ENCODE data around the gene TPRA1. TPM values are rescaled to one million over a fixed set of nuclear protein-coding genes. Genes with fewer than 3 reads are reported as not detected.
"Not testable (repeated sequence)": the region's sequence is repeated elsewhere in the genome, so short reads cannot be mapped to it uniquely, and the experiment has no call there.

The TPRA1 gene
- total RNA-seq, 1 experiment from 2014 or later, result 41.0 TPM

- DNase-seq (ENCODE audit: low read depth), result no peak
These were observed 26.5 kb upstream of the TPRA1 start for GRCh38 chr3:127616836-127617605.

- no peak for DNase-seq (ENCODE audit: low read depth)
These were observed 25.2 kb upstream of the TPRA1 start for GRCh38 chr3:127615631-127616305.

GRCh38 chr3:127614928-127615589 lies 24.5 kb upstream of the TPRA1 start:
- no peak for DNase-seq (ENCODE audit: low read depth)

- DNase-seq (ENCODE audit: low read depth), result peak; percentile 61
These were observed 22.9 kb upstream of the TPRA1 start for GRCh38 chr3:127613406-127613805.

- peak; percentile 89 for DNase-seq (ENCODE audit: low read depth)
These were observed 22.4 kb upstream of the TPRA1 start for GRCh38 chr3:127612966-127613365.

- DNase-seq (ENCODE audit: low read depth), result no peak
These were observed 20.7 kb upstream of the TPRA1 start for GRCh38 chr3:127611251-127611650.

- DNase-seq (ENCODE audit: low read depth), result peak; percentile 81
These were observed 19.6 kb upstream of the TPRA1 start for GRCh38 chr3:127610105-127610504.

- no peak for DNase-seq (ENCODE audit: low read depth)
These were observed 17.8 kb upstream of the TPRA1 start for GRCh38 chr3:127608362-127608718.

- DNase-seq (ENCODE audit: low read depth), result no peak
These were observed 17.3 kb upstream of the TPRA1 start for GRCh38 chr3:127607675-127608361.

GRCh38 chr3:127606981-127607595 lies 16.6 kb upstream of the TPRA1 start:
- DNase-seq (ENCODE audit: low read depth), result no peak

GRCh38 chr3:127606086-127606805 lies 15.7 kb upstream of the TPRA1 start:
- DNase-seq (ENCODE audit: low read depth), result no peak

GRCh38 chr3:127605547-127605946 lies 15.0 kb upstream of the TPRA1 start:
- not testable (repeated sequence) for DNase-seq (ENCODE audit: low read depth)

GRCh38 chr3:127604546-127605165 lies 14.1 kb upstream of the TPRA1 start:
- DNase-seq (ENCODE audit: low read depth), result no peak

GRCh38 chr3:127604035-127604434 lies 13.5 kb upstream of the TPRA1 start:
- no peak for DNase-seq (ENCODE audit: low read depth)

- no peak for DNase-seq (ENCODE audit: low read depth)
These were observed 10.4 kb upstream of the TPRA1 start for GRCh38 chr3:127600749-127601456.

- DNase-seq (ENCODE audit: low read depth), result no peak
These were observed 8.5 kb upstream of the TPRA1 start for GRCh38 chr3:127598841-127599570.

GRCh38 chr3:127597020-127597771 lies 6.7 kb upstream of the TPRA1 start:
- no peak for DNase-seq (ENCODE audit: low read depth)

- no peak for DNase-seq (ENCODE audit: low read depth)
These were observed 4.8 kb upstream of the TPRA1 start for GRCh38 chr3:127595303-127595702.

- DNase-seq (ENCODE audit: low read depth), result no peak
These were observed 2.6 kb upstream of the TPRA1 start for GRCh38 chr3:127593178-127593577.
